Measurements from ENCODE around the gene DPF3.

The DPF3 gene

GRCh38 chr14:72777636-72778035 is 116.3 kb downstream of the DPF3 start:
- no peaks in the 10 kb centered on the region for H3K27me3 ChIP-seq (replicated peaks; ENCODE audit: control insufficient read depth, insufficient read depth, low read length)
- DNase-seq (ENCODE audit: low read depth): no peak

DNA sequence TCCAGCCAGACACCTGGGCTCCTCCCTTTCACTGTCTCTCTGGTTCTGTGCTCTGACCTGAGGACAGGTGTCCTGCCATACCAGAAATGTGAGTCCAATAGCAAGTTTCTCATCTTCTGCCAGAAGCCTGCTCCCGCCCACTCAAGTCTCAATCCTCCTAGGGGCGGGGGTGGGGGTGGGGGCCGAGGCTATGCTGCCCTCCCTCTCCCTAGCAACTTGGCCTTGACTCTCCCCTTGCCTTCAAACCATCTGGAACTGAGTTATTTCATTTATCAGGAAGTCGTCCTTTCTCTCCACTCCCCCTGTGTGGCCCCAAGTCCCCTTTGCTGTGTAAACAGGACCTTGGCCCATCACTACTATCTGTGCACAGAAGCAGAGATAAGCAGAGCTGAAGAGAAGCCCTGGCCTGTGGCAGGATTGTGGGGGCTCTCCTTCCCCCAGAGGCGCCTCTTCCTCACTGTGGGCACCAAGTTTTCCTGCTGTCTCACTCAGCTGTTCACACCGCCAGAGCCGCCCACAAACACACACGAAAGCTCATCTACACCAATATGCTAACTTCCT is 117.1 kb downstream of the DPF3 start:
- no peaks in the 10 kb centered on the region for H3K9me3 ChIP-seq (ENCODE audit: control insufficient read depth, low read length)
- no peaks in the 10 kb centered on the region for H3K27me3 ChIP-seq (replicated peaks; ENCODE audit: control insufficient read depth, insufficient read depth, low read length)
- no peak for DNase-seq (ENCODE audit: low read depth)
- H3K4me3 ChIP-seq (ENCODE audit: low read length): no peak overlapping the region
- H3K36me3 ChIP-seq (ENCODE audit: control insufficient read depth, insufficient read depth, low read length, severe bottlenecking): no peaks in the 10 kb centered on the region
- no peak overlapping the region for H3K9ac ChIP-seq (ENCODE audit: low read length)
- H3K4me1 ChIP-seq (ENCODE audit: control insufficient read depth, insufficient read depth, low read length): peaks cover 15% of the 10 kb centered on the region

More at GRCh38 chr14:72777636-72778035, 116.3 kb downstream of the DPF3 start:
- Histone ChIP-seq H3K9ac (ENCODE audit: low read length) (no peak overlapping the region), H3K9me3 (ENCODE audit: control insufficient read depth, low read length) (no peaks in the 10 kb centered on the region), H3K4me3 (ENCODE audit: low read length) (no peak overlapping the region), H3K36me3 (ENCODE audit: control insufficient read depth, insufficient read depth, low read length, severe bottlenecking) (no peaks in the 10 kb centered on the region), H3K4me1 (ENCODE audit: control insufficient read depth, insufficient read depth, low read length) (peaks cover 15% of the 10 kb centered on the region)

DNA sequence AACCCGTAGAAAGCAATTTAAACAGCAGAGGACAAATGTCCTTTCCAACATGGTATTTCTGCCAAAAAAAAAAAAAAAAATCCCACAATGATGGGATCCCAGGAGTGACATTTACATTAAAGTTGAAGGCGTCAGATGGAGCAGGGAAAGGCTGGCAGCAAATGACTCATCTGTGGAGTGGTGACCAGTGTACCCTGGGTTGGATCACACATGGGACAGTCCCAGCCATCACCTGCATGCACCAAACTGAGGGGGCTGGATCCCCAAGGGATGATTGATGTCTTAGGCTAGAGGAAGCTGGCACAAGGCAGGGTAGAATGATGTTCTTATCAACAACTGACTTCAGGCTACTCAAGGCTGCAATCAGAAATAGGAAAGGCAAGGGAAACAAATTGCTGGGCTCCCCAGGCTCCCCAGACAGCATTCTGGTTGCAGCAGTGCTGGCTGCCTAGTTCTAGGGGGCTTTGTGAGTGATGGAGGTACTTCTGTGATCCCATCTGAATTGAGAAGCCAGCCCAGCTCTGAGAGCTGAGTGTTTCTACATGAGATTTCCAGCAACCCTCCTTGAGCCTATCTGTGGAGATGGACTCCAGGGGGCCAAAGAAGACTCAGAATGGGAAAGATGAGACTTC is 117.9 kb downstream of the DPF3 start:
- H3K36me3 ChIP-seq (ENCODE audit: control insufficient read depth, insufficient read depth, low read length, severe bottlenecking): no peaks in the 10 kb centered on the region
- DNase-seq (ENCODE audit: low read depth): no peak
- H3K27me3 ChIP-seq (replicated peaks; ENCODE audit: control insufficient read depth, insufficient read depth, low read length): no peaks in the 10 kb centered on the region
- no peak overlapping the region for H3K4me3 ChIP-seq (ENCODE audit: low read length)
- H3K9me3 ChIP-seq (ENCODE audit: control insufficient read depth, low read length): no peaks in the 10 kb centered on the region
- H3K9ac ChIP-seq (ENCODE audit: low read length): no peak overlapping the region
- H3K4me1 ChIP-seq (ENCODE audit: control insufficient read depth, insufficient read depth, low read length): peaks cover 11% of the 10 kb centered on the region

GRCh38 chr14:72774894-72775620 is 118.8 kb downstream of the DPF3 start:
- Histone ChIP-seq H3K4me1 (ENCODE audit: control insufficient read depth, insufficient read depth, low read length) (peaks cover 1% of the 10 kb centered on the region), H3K9me3 (ENCODE audit: control insufficient read depth, low read length) (no peaks in the 10 kb centered on the region), H3K36me3 (ENCODE audit: control insufficient read depth, insufficient read depth, low read length, severe bottlenecking) (no peaks in the 10 kb centered on the region), H3K27me3 (replicated peaks; ENCODE audit: control insufficient read depth, insufficient read depth, low read length) (no peaks in the 10 kb centered on the region), H3K9ac (ENCODE audit: low read length) (no peak overlapping the region), H3K4me3 (ENCODE audit: low read length) (no peak overlapping the region)
- no peak for DNase-seq (ENCODE audit: low read depth)

DNA sequence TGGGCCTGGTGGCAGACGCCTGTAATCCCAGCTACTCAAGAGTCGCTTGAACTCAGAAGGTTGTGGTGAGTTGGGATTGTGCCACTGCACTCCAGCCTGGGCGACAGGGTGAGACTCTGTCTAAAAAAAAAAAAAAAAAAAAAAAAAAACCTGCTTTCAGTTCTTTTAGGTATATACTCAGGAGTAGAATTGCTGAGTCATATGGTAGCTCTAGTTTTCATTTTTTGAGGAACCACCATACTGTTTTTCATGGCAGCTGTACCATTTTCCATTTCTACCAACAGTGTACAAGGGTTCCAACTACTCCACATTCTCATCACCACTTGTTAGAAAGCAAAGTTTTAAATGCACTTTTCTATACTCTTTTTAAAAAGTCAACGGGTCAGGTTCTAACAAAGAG is 119.8 kb downstream of the DPF3 start:
- Histone ChIP-seq H3K36me3 (ENCODE audit: control insufficient read depth, insufficient read depth, low read length, severe bottlenecking) (no peaks in the 10 kb centered on the region), H3K4me3 (ENCODE audit: low read length) (no peak overlapping the region), H3K4me1 (ENCODE audit: control insufficient read depth, insufficient read depth, low read length) (no peaks in the 10 kb centered on the region), H3K27me3 (replicated peaks; ENCODE audit: control insufficient read depth, insufficient read depth, low read length) (no peaks in the 10 kb centered on the region), H3K9me3 (ENCODE audit: control insufficient read depth, low read length) (no peaks in the 10 kb centered on the region), H3K9ac (ENCODE audit: low read length) (no peak overlapping the region)
- DNase-seq (ENCODE audit: low read depth): no peak

- no peak for DNase-seq (ENCODE audit: low read depth)
- H3K4me1 ChIP-seq (ENCODE audit: control insufficient read depth, insufficient read depth, low read length): no peaks in the 10 kb centered on the region
- peaks cover 9% of the 10 kb centered on the region for H3K9me3 ChIP-seq (ENCODE audit: control insufficient read depth, low read length)
- H3K9ac ChIP-seq (ENCODE audit: low read length): no peak overlapping the region
- no peak overlapping the region for H3K4me3 ChIP-seq (ENCODE audit: low read length)
- H3K36me3 ChIP-seq (ENCODE audit: control insufficient read depth, insufficient read depth, low read length, severe bottlenecking): no peaks in the 10 kb centered on the region
- no peaks in the 10 kb centered on the region for H3K27me3 ChIP-seq (replicated peaks; ENCODE audit: control insufficient read depth, insufficient read depth, low read length)
Observed at GRCh38 chr14:72771561-72771960, 122.3 kb downstream of the DPF3 start.

DNA sequence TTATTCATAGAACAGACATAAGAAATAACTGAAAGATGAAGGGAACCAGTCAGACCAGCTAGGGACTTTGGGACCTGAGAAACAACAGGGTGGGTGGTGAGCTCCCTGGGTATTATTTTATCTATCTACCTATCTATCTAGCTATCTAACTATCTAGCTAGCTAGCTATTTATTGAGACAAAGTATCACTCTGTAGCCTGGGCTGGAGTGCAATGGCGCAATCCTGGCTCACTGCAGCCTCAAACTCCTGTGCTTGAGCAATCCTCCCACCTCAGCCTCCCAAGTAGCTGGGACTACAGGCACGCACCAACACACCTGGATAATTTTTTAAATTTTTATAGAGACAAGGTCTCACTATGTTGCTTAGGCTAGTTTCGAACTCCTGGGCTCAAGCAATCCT is 127.6 kb downstream of the DPF3 start:
- Histone ChIP-seq H3K36me3 (ENCODE audit: control insufficient read depth, insufficient read depth, low read length, severe bottlenecking) (no peaks in the 10 kb centered on the region), H3K4me3 (ENCODE audit: low read length) (no peak overlapping the region), H3K9ac (ENCODE audit: low read length) (no peak overlapping the region), H3K4me1 (ENCODE audit: control insufficient read depth, insufficient read depth, low read length) (no peaks in the 10 kb centered on the region), H3K9me3 (ENCODE audit: control insufficient read depth, low read length) (peaks cover 14% of the 10 kb centered on the region), H3K27me3 (replicated peaks; ENCODE audit: control insufficient read depth, insufficient read depth, low read length) (no peaks in the 10 kb centered on the region)
- DNase-seq (ENCODE audit: low read depth): no peak

DNA sequence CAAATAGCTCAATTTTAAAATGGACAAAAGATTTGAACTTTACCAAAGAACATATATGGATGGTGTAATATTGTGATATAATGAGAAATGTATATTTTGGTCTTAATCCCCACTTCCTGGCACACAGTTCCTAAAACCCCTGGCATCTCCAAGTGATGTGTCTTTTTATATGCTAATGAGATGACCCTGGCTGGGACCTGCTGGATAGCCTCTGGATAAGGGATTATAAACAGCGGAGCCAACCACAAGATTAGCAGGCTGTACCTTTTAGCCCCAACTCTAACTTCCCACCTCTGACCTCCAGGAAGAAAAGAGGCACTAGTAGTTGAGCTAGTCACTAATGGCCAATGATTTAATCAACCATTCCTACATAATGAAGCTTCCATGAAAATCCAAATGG is 130.0 kb downstream of the DPF3 start:
- H3K27me3 ChIP-seq (replicated peaks; ENCODE audit: control insufficient read depth, insufficient read depth, low read length): no peaks in the 10 kb centered on the region
- H3K9me3 ChIP-seq (ENCODE audit: control insufficient read depth, low read length): peaks cover 38% of the 10 kb centered on the region
- H3K4me1 ChIP-seq (ENCODE audit: control insufficient read depth, insufficient read depth, low read length): no peaks in the 10 kb centered on the region
- DNase-seq (ENCODE audit: low read depth): no peak
- H3K36me3 ChIP-seq (ENCODE audit: control insufficient read depth, insufficient read depth, low read length, severe bottlenecking): no peaks in the 10 kb centered on the region
- H3K9ac ChIP-seq (ENCODE audit: low read length): no peak overlapping the region
- no peak overlapping the region for H3K4me3 ChIP-seq (ENCODE audit: low read length)

DNA sequence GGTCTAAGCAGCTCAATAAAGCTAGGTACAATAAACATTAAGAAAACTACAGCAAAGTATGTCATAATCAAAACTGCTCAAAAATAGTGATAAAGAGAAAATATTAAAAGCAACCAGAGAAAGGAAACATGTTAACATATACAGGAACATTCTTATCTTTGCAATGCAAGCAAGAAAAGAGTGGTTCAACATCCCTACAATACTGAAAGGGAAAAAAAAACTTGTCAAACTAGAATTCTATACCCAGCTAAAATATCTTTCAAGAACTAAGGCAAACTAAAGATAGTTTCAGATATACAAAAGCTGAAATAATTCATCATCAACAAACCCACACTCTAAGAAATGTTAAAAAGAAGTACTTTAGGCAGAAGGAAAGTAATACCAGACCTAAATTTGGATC is 134.2 kb downstream of the DPF3 start:
- Histone ChIP-seq H3K4me1 (ENCODE audit: control insufficient read depth, insufficient read depth, low read length) (no peaks in the 10 kb centered on the region), H3K4me3 (ENCODE audit: low read length) (no peak overlapping the region), H3K9ac (ENCODE audit: low read length) (no peak overlapping the region), H3K27me3 (replicated peaks; ENCODE audit: control insufficient read depth, insufficient read depth, low read length) (no peaks in the 10 kb centered on the region), H3K9me3 (ENCODE audit: control insufficient read depth, low read length) (peaks cover 34% of the 10 kb centered on the region), H3K36me3 (ENCODE audit: control insufficient read depth, insufficient read depth, low read length, severe bottlenecking) (no peaks in the 10 kb centered on the region)
- no peak for DNase-seq (ENCODE audit: low read depth)

DNA sequence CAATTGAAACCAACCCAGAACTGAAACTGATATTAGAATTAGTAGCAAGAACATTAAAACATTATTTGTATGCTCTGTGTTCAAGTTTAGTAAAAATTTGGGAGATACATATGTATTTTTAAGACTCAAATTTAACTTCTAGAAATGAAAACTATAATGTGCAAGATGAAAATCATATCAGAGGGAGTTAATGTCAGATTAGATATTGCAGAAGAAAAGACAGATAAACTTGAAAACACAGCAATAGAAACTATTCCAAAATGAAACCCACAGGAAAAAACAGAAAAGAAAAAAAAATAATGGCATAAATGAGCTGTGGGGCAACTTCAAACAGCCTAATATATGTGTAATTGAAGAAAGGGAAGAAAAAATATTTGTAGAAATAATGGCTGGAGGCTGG is 134.9 kb downstream of the DPF3 start:
- Histone ChIP-seq H3K27me3 (replicated peaks; ENCODE audit: control insufficient read depth, insufficient read depth, low read length) (no peaks in the 10 kb centered on the region), H3K4me3 (ENCODE audit: low read length) (no peak overlapping the region)
- DNase-seq (ENCODE audit: low read depth): no peak

GRCh38 chr14:72758420-72758819 is 135.5 kb downstream of the DPF3 start:
- no peaks in the 10 kb centered on the region for H3K4me1 ChIP-seq (ENCODE audit: control insufficient read depth, insufficient read depth, low read length)
- H3K36me3 ChIP-seq (ENCODE audit: control insufficient read depth, insufficient read depth, low read length, severe bottlenecking): no peaks in the 10 kb centered on the region
- peaks cover 34% of the 10 kb centered on the region for H3K9me3 ChIP-seq (ENCODE audit: control insufficient read depth, low read length)
- DNase-seq (ENCODE audit: low read depth): no peak
- H3K27me3 ChIP-seq (replicated peaks; ENCODE audit: control insufficient read depth, insufficient read depth, low read length): no peaks in the 10 kb centered on the region
- no peak overlapping the region for H3K9ac ChIP-seq (ENCODE audit: low read length)
- H3K4me3 ChIP-seq (ENCODE audit: low read length): no peak overlapping the region

More for the DNA sequence above, 134.9 kb downstream of the DPF3 start:
- no peak overlapping the region for H3K9ac ChIP-seq (ENCODE audit: low read length)
- H3K36me3 ChIP-seq (ENCODE audit: control insufficient read depth, insufficient read depth, low read length, severe bottlenecking): no peaks in the 10 kb centered on the region
- H3K4me1 ChIP-seq (ENCODE audit: control insufficient read depth, insufficient read depth, low read length): no peaks in the 10 kb centered on the region
- H3K9me3 ChIP-seq (ENCODE audit: control insufficient read depth, low read length): peaks cover 34% of the 10 kb centered on the region
